Peyer's patch (tissue), 4 donors: ENCODE data around the gene EFHD1. TPM values are rescaled to one million over a fixed set of nuclear protein-coding genes. Genes with fewer than 3 reads are reported as not detected.

Experiments
- DNase-seq, 3 donors: peaks; one replicate each; pipeline ENCODE4 v3.0.0-alpha.2; 2017 to 2019
- H3K27ac ChIP-seq, 4 donors: fragments of 200-600 bp; sonication (generic); one replicate each; pipeline ENCODE4 v1.5.1; 2016 to 2019
- H3K27me3 ChIP-seq, 2 donors: fragments of 200-600 bp; sonication (generic); one replicate each; pipeline ENCODE4 v1.5.1; 2019
- H3K36me3 ChIP-seq, 3 donors: fragments of 200-600 bp; sonication (generic); one replicate each; pipeline ENCODE4 v1.5.1; 2016 to 2019
- H3K4me1 ChIP-seq, 4 donors: fragments of 200-600 bp; sonication (generic); one replicate each; pipeline ENCODE4 v1.5.1; 2016 to 2019
- H3K4me3 ChIP-seq, 4 donors: fragments of 200-600 bp; sonication (generic); 1 replicate in 3 of 4; 2 replicates in 1 of 4; pipeline ENCODE4 v1.5.1; 2016 to 2019; ENCODE audit warnings: mild to moderate bottlenecking in 1 of 4
- H3K9me3 ChIP-seq, 4 donors: fragments of 200-600 bp; sonication (generic); one replicate each; pipeline ENCODE4 v1.5.1; 2016 to 2019; ENCODE audit warnings: mild to moderate bottlenecking in 1 of 4
- POLR2A ChIP-seq, 2 donors: fragments of 450-650 bp; IDR thresholded peaks; one replicate each; pipeline ENCODE4 v1.5.1; 2017; ENCODE audit warnings: antibody characterized with exemption in 2 of 2, mild to moderate bottlenecking in 2 of 2, moderate library complexity in 2 of 2
- total RNA-seq, 4 donors: library from RNA; depleted of rRNA; stranded (reverse); fragments of >200 nt; gene quantifications; one replicate each; pipeline ENCODE4 v1.1.0, GENCODE V29; 2016
- TF ChIP-seq, protein P1 (sequence below), 6 experiments: fragments of 450-650 bp in 4 of 6; fragments of 200-600 bp in 2 of 6; sonication (generic) in 1 of 6; IDR thresholded peaks; one replicate each; pipeline ENCODE4 v1.5.1; 2017 to 2019; ENCODE audit warnings: antibody characterized with exemption in 6 of 6, mild to moderate bottlenecking in 3 of 6, moderate library complexity in 1 of 6

Gene EFHD1
- total RNA-seq, 4 donors from 2014 or later: 1.9 to 14.9 (median 8.9) TPM

DNA sequence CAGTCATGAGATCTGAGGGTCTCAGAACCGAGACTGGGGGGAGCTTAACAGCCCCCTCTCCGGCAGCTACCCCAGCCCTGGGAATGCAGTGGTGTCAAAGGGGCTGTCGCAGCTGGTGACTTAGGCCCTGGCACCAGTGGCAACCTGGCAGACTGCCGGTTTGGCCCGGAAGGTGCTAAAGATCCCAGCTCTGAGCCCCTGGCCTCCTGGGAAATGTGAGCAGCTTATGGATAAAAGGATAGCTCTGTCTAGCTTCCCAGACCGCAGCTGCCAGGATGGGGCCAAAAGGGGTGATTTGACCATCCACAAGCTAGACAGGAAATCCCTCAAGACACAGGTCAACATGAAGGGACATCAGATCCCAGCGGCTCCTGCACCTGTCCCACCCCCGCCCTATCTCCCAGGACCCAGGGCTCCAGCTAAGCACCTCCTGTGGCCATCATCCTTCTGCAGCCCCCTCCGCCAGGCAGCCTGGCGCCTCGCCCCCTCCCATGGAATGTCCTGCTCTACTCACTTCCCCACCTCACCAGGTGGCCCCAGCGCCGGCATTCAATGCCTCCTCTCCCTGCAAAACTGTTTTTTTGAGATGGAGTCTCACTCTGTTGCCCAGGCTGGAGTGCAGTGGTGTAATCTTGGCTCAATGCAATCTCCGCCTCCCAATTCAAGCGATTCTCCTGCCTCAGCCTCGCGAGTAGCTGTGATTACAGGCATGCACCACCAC lies 33.2 kb upstream of the EFHD1 start:
- no peak for TF ChIP-seq POLR2A (IDR thresholded peaks at IDR 0.05)
- TF ChIP-seq, protein P1, sequence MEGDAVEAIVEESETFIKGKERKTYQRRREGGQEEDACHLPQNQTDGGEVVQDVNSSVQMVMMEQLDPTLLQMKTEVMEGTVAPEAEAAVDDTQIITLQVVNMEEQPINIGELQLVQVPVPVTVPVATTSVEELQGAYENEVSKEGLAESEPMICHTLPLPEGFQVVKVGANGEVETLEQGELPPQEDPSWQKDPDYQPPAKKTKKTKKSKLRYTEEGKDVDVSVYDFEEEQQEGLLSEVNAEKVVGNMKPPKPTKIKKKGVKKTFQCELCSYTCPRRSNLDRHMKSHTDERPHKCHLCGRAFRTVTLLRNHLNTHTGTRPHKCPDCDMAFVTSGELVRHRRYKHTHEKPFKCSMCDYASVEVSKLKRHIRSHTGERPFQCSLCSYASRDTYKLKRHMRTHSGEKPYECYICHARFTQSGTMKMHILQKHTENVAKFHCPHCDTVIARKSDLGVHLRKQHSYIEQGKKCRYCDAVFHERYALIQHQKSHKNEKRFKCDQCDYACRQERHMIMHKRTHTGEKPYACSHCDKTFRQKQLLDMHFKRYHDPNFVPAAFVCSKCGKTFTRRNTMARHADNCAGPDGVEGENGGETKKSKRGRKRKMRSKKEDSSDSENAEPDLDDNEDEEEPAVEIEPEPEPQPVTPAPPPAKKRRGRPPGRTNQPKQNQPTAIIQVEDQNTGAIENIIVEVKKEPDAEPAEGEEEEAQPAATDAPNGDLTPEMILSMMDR (IDR thresholded peaks at IDR 0.05): no peak
- H3K4me3 ChIP-seq: no peak overlapping the region
- H3K9me3 ChIP-seq: no peaks in the 10 kb centered on the region
- no peak for DNase-seq
- no peaks in the 10 kb centered on the region for H3K36me3 ChIP-seq
- H3K27ac ChIP-seq: no peak overlapping the region
- H3K27me3 ChIP-seq: no peaks in the 10 kb centered on the region
- H3K4me1 ChIP-seq: no peaks in the 10 kb centered on the region

DNA sequence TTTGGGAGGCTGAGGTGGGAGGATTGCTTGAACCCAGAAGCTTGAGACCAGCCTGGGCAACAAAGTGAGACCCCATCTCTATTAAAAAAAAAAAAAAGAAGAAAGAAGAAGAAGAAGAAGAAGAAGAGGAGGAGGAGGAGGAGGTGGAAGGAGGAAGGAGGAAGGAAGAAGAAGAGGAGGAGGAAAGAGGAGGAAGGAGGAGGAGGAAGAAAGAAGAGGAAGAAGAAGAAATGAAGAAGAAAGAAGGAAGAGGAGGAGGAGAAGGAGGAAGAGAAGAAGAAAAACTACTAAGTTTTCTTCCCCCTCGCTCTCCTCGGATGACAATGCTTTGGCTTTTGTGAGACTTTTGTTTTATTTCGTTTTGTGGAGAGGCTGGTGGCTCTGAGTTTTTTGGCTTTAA lies 30.1 kb upstream of the EFHD1 start:
- TF ChIP-seq POLR2A (IDR thresholded peaks at IDR 0.05): no peak
- TF ChIP-seq, protein P1 (IDR thresholded peaks at IDR 0.05): no peak
- no peak overlapping the region for H3K27ac ChIP-seq
- no peak overlapping the region for H3K4me3 ChIP-seq
- H3K36me3 ChIP-seq: no peaks in the 10 kb centered on the region
- no peaks in the 10 kb centered on the region for H3K9me3 ChIP-seq
- DNase-seq: no peak
- peaks cover 0 to 3% (median 0%) of the 10 kb centered on the region in 4 donors for H3K4me1 ChIP-seq
- no peaks in the 10 kb centered on the region for H3K27me3 ChIP-seq

DNA sequence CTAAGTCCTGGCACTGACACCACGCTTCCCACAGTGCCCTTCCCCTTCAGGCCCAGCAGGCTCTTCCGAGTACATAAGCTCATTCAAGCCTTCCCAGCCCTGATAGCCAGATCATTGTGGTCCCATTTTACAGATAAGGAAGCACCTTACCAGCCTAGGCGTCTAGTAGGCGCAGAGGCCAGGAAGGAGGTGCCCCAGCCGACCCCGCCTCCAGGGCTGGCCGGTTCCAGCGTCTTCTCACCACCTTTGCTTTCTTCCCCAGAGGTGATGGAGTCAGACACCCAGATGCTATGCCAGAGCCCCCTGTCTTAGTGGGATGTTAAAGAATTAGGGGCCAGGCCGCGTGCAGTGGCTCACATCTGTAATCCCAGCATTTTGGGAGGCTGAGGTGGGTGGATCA lies 28.9 kb upstream of the EFHD1 start:
- no peak overlapping the region for H3K27ac ChIP-seq
- H3K4me1 ChIP-seq: peaks cover 0 to 3% (median 0%) of the 10 kb centered on the region in 4 donors
- H3K27me3 ChIP-seq: no peaks in the 10 kb centered on the region
- no peaks in the 10 kb centered on the region for H3K36me3 ChIP-seq
- H3K9me3 ChIP-seq: no peaks in the 10 kb centered on the region
- no peak for DNase-seq
- TF ChIP-seq, protein P1 (IDR thresholded peaks at IDR 0.05): no peak
- TF ChIP-seq POLR2A (IDR thresholded peaks at IDR 0.05): no peak
- H3K4me3 ChIP-seq: no peak overlapping the region

DNA sequence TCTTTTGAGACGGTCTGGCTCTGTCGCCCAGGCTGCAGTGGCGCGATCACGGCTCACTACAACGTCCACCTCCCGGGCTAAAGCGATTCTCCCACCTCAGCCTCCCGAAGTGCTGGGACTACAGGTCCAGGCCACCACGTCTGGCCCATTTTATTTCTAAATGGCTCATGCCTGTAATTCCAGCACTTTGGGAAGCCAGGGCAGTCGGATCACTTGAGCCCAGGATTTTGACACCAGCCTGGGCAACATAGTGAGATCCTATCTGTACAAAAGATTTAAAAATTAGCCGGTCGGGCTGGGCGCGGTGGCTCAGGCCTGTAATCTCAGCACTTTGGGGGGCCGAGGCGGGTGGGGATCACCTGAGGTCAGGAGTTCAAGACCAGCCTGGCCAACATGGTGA lies 26.4 kb upstream of the EFHD1 start:
- no peak overlapping the region for H3K4me3 ChIP-seq
- DNase-seq: no peak
- no peaks in the 10 kb centered on the region for H3K9me3 ChIP-seq
- H3K27ac ChIP-seq: no peak overlapping the region
- H3K4me1 ChIP-seq: peaks cover 0 to 3% (median 0%) of the 10 kb centered on the region in 4 donors
- no peak for TF ChIP-seq POLR2A (IDR thresholded peaks at IDR 0.05)
- TF ChIP-seq, protein P1 (IDR thresholded peaks at IDR 0.05): no peak
- no peaks in the 10 kb centered on the region for H3K27me3 ChIP-seq
- H3K36me3 ChIP-seq: no peaks in the 10 kb centered on the region

DNA sequence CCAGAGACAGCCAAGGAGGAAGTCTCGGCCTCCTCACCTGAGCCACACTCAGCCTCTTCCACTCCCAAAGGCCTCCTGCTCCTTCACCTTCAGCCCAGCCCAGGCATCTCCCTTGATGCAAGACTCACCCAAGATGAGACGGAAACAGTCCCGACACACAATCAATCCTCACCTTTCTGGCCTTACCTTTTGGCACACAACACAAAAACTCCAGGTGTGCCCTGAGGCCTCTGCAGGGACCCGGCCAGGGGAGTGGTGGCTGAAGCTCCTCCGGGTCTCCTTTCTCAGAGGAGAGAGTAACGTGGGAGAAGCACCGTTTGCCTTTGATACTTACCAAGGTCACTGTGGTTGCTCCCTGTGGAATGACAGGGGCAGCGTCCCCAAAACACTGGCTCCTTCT lies 23.8 kb upstream of the EFHD1 start:
- Histone ChIP-seq H3K9me3 (no peaks in the 10 kb centered on the region), H3K27ac (no peak overlapping the region), H3K36me3 (no peaks in the 10 kb centered on the region), H3K4me3 (no peak overlapping the region), H3K4me1 (peaks cover 0 to 3% (median 0%) of the 10 kb centered on the region in 4 donors), H3K27me3 (no peaks in the 10 kb centered on the region)
- no peak for TF ChIP-seq POLR2A (IDR thresholded peaks at IDR 0.05)
- TF ChIP-seq, protein P1 (IDR thresholded peaks at IDR 0.05): no peak
- no peak for DNase-seq
